Endothelial cell of umbilical vein (primary cell): Measurements from ENCODE around the gene FBXL22. TPM values are rescaled to one million over a fixed set of nuclear protein-coding genes. Genes with fewer than 3 reads are reported as not detected.

ENCODE experiments used
- BruUV-seq: library from RNA; stranded (reverse); fragments of 400-500 nt; replicated peaks from 2 replicates; lab custom pipeline; 2021; lab: Mats Ljungman, UMichigan
- CTCF ChIA-PET: fragments of 300-600, 350-600 bp; sonication (Branson Sonifier 250); formaldehyde crosslinking; loops from one replicate; lab custom pipeline; 2021; ENCODE audit warnings: antibody characterized with exemption, inconsistent platforms; lab: Charles Lee
- POLR2A ChIA-PET: fragments of 300-600, 350-600 bp; sonication (Branson Sonifier 250); formaldehyde crosslinking; loops from one replicate; lab custom pipeline; 2021; ENCODE audit warnings: antibody characterized with exemption, inconsistent platforms; lab: Charles Lee
- DNase-seq: peaks from one replicate; pipeline ENCODE4 v3.0.0-alpha.2; 2011; ENCODE audit warnings: low read depth, low spot score
- FAIRE-seq: peaks from 2 replicates; lab custom pipeline; 2011; peaks lifted over from hg19 to GRCh38; lab: Jason Lieb, UNC
- H2AFZ ChIP-seq: 2 replicates; pipeline ENCODE4 v1.6.0; 2012; ENCODE audit warnings: low read depth, low read length, control low read depth, inconsistent platforms
- H3K27ac ChIP-seq: 2 replicates; pipeline ENCODE4 v1.5.1; 2011; ENCODE audit warnings: low read depth, mild to moderate bottlenecking, control low read depth, low read length, moderate library complexity; ENCODE audit not compliant: insufficient read depth
- H3K27me3 ChIP-seq, 2 experiments: 2 replicates each; pipeline versions ENCODE4 v1.6.0 to v1.6.1; 2011; ENCODE audit warnings: low read length in 2 of 2, mixed read lengths in 1 of 2; ENCODE audit not compliant: control insufficient read depth in 2 of 2, insufficient read depth in 2 of 2
- H3K36me3 ChIP-seq, 2 experiments: 2 replicates in 1 of 2; 3 replicates in 1 of 2; pipeline ENCODE4 v1.5.1; 2011; ENCODE audit warnings: low read length in 2 of 2, mild to moderate bottlenecking in 1 of 2, moderate library complexity in 1 of 2; ENCODE audit not compliant: control insufficient read depth in 2 of 2, insufficient read depth in 2 of 2; ENCODE audit errors: extremely low read depth in 1 of 2
- H3K4me1 ChIP-seq: 3 replicates; pipeline ENCODE4 v1.5.1; 2011; ENCODE audit warnings: mild to moderate bottlenecking, low read length; ENCODE audit not compliant: control insufficient read depth, insufficient read depth; ENCODE audit errors: extremely low read depth
- H3K4me2 ChIP-seq: 2 replicates; pipeline ENCODE4 v1.6.1; 2011; ENCODE audit warnings: low read length, control low read depth, mixed read lengths; ENCODE audit not compliant: insufficient read depth
- H3K4me3 ChIP-seq, 3 experiments: fragments of 200-600 bp in 1 of 3; sonication (generic), shearing (Covaris generic) in 1 of 3; replicated peaks in 1 of 3; 2 replicates each; pipeline ENCODE4 v1.5.1; 2011 to 2016; ENCODE audit warnings: control low read depth in 3 of 3, low read length in 3 of 3, mild to moderate bottlenecking in 2 of 3, inconsistent platforms in 1 of 3, low read depth in 1 of 3, moderate library complexity in 1 of 3; ENCODE audit not compliant: insufficient read depth in 1 of 3
- H3K79me2 ChIP-seq: 2 replicates; pipeline ENCODE4 v1.6.0; 2012; ENCODE audit warnings: low read length, inconsistent platforms; ENCODE audit not compliant: control insufficient read depth, insufficient read depth
- H3K9ac ChIP-seq: replicated peaks from 2 replicates; pipeline ENCODE3; 2011; ENCODE audit warnings: low read length, control low read depth; ENCODE audit not compliant: insufficient read depth; ENCODE audit errors: extremely low read depth
- H3K9me1 ChIP-seq: replicated peaks from 3 replicates; pipeline ENCODE4 v1.6.0; 2011; ENCODE audit warnings: mild to moderate bottlenecking, low read length; ENCODE audit not compliant: control insufficient read depth, insufficient read depth; ENCODE audit errors: extremely low read depth
- H3K9me3 ChIP-seq: replicated peaks from 2 replicates; pipeline ENCODE4 v1.5.1; 2012; ENCODE audit warnings: low read length, inconsistent platforms; ENCODE audit not compliant: control insufficient read depth, insufficient read depth
- H4K20me1 ChIP-seq: replicated peaks from 2 replicates; pipeline ENCODE3; 2011; ENCODE audit warnings: mild to moderate bottlenecking, low read length; ENCODE audit not compliant: control insufficient read depth, insufficient read depth; ENCODE audit errors: extremely low read depth
- CTCF ChIP-seq, 2 donors: IDR thresholded peaks; 1 replicate in 1 of 2; 2 replicates in 1 of 2; pipeline ENCODE4 v1.5.1; 2011; ENCODE audit warnings: low read length in 2 of 2, mild to moderate bottlenecking in 2 of 2, moderate library complexity in 2 of 2, control low read depth in 1 of 2, inconsistent platforms in 1 of 2, low read depth in 1 of 2; ENCODE audit not compliant: insufficient read depth in 1 of 2; ENCODE audit errors: extremely low read depth in 1 of 2
- EZH2 ChIP-seq: IDR thresholded peaks from 2 replicates; pipeline ENCODE4 v1.6.1; 2012; ENCODE audit warnings: borderline replicate concordance, low read depth, mild to moderate bottlenecking, moderate library complexity, low read length, inconsistent platforms; ENCODE audit not compliant: severe bottlenecking
- FOS ChIP-seq: IDR thresholded peaks from 2 replicates; pipeline ENCODE4 v1.6.1; 2011; ENCODE audit warnings: mild to moderate bottlenecking, low read length, moderate library complexity, borderline replicate concordance; ENCODE audit not compliant: insufficient read depth
- GATA2 ChIP-seq: IDR thresholded peaks from 2 replicates; pipeline ENCODE4 v1.7.0; 2011; ENCODE audit warnings: low read depth, mild to moderate bottlenecking, moderate library complexity, mixed read lengths, low read length; ENCODE audit not compliant: insufficient read length, insufficient read depth
- JUN ChIP-seq: IDR thresholded peaks from 2 replicates; pipeline ENCODE4 v1.6.1; 2011; ENCODE audit warnings: borderline replicate concordance, low read depth; ENCODE audit not compliant: insufficient read length, insufficient read depth
- MAX ChIP-seq: IDR thresholded peaks from 2 replicates; pipeline ENCODE4 v1.6.1; 2011; ENCODE audit not compliant: insufficient read depth, insufficient read length
- MYC ChIP-seq: IDR thresholded peaks from one replicate; pipeline ENCODE4 v1.6.1; 2011; ENCODE audit warnings: mild to moderate bottlenecking, low read depth, low read length
- POLR2A ChIP-seq: IDR thresholded peaks from 2 replicates; pipeline ENCODE4 v1.6.1; 2012; ENCODE audit warnings: low read depth, mild to moderate bottlenecking, control low read depth, low read length
- POLR2AphosphoS5 ChIP-seq: IDR thresholded peaks from 2 replicates; pipeline ENCODE4 v1.6.1; 2012; ENCODE audit warnings: low read depth, mild to moderate bottlenecking, control low read depth, low read length, moderate library complexity; ENCODE audit not compliant: insufficient read depth
- dilution Hi-C: fragments of 300-500 bp; cut with MboI; formaldehyde crosslinking; loops from one replicate; pipeline ENCODE4 v1.15.0; 2019; ENCODE audit warnings: low sequenced_read_pairs; ENCODE audit not compliant: extremely low pct_ligation_motif_present
- intact Hi-C: fragments of 100-400 bp; cut with micrococcal nuclease; formaldehyde crosslinking; loops from one replicate; pipeline ENCODE4 v1.10.0; 2022
- polyA plus RNA-seq, 4 experiments: library from polyadenylated mRNA; depleted of rRNA in 3 of 4; stranded (reverse) in 3 of 4; unstranded in 1 of 4; fragments of >200 nt; gene quantifications; 2 replicates each; pipeline versions ENCODE4 v1.2.1 to v1.2.3, GENCODE V29; 2011 to 2012; ENCODE audit warnings: missing spikeins in 1 of 4
- total RNA-seq: library from RNA; stranded (reverse); gene quantifications from 2 replicates; pipeline ENCODE4 v1.2.3, GENCODE V29; 2021

FBXL22 gene
- total and polyA plus RNA-seq, 2 donors (not counting 3 experiments of a cell fraction or from before 2014, with no cell fraction given), result 0.06 TPM; not detected in 1

- POLR2A ChIA-PET, result no interaction called here
- no peak overlapping the region for H3K4me2 ChIP-seq
- no peaks in the 10 kb centered on the region for H3K79me2 ChIP-seq
- H3K9ac ChIP-seq, result no peak overlapping the region
- H3K4me3 ChIP-seq, result no peak overlapping the region
- CTCF ChIA-PET, result interaction anchor here (1.1 to 1.3 kb wide), 3 partner anchors 22 to 106 kb away, joined by 3 to 5 read pairs (median 3); no protein-coding TSS in a partner anchor
- no peaks in the 10 kb centered on the region for H3K9me3 ChIP-seq
- no peak overlapping the region for H3K27ac ChIP-seq
- H3K27me3 ChIP-seq, result no peaks in the 10 kb centered on the region
- H3K9me1 ChIP-seq, result no peaks in the 10 kb centered on the region
- no peak for TF ChIP-seq GATA2
- no peak for TF ChIP-seq EZH2
- no peak for TF ChIP-seq POLR2A
- TF ChIP-seq FOS, result no peak
- no peak for TF ChIP-seq MYC
- no peaks in the 10 kb centered on the region for H4K20me1 ChIP-seq
- intact Hi-C loops (no loop called here), dilution Hi-C loops (no loop called here)
- DNase-seq, result no peak
- H2AFZ ChIP-seq, result no peak overlapping the region
- BruUV-seq, result no TSS peak
- H3K4me1 ChIP-seq, result peaks cover 7% of the 10 kb centered on the region
- peaks cover 2 to 3% of the 10 kb centered on the region in 2 experiments for H3K36me3 ChIP-seq
- no peak for FAIRE-seq
These were observed 24.3 kb upstream of the FBXL22 start for GRCh38 chr15:63572749-63573464.

DNA sequence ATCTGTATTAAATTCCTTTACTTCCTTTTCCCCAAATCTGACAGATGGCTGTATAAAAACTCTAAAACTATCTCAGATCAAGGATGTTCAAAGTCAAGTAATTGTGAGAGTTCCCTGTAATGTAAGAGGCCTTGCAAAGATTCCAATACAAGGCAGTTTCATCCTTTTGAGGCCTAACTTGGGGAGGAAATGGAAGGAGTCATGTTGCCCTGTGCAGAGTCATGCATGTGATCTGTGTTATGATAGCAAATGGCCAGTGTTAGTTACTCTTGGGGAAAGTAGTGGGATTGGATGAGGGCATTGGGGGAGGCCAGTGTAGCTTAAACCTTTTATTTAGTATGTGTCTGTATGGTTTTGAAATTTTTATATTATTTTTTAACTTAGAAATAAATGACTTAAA, 23.7 kb upstream of the FBXL22 start:
- H3K9me3 ChIP-seq, result no peaks in the 10 kb centered on the region
- DNase-seq, result no peak
- peaks cover 2 to 3% of the 10 kb centered on the region in 2 experiments for H3K36me3 ChIP-seq
- no peaks in the 10 kb centered on the region for H3K27me3 ChIP-seq
- TF ChIP-seq FOS (no peak), POLR2AphosphoS5 (no peak), JUN (no peak), EZH2 (no peak), POLR2A (no peak), CTCF (IDR thresholded peaks at IDR 0.05; ENCODE audit: extremely low read depth in 1 of 2, insufficient read depth in 1 of 2, low read depth in 1 of 2, low read length in 2 of 2) (no peak), MAX (no peak), GATA2 (no peak), MYC (no peak)
- dilution Hi-C loops (no loop called here), intact Hi-C loops (no loop called here)
- no peak overlapping the region for H3K4me3 ChIP-seq
- ChIA-PET CTCF (interaction anchor here (1.3 kb wide), 2 partner anchors 23 to 86 kb away, joined by 3 to 5 read pairs; no protein-coding TSS in a partner anchor), POLR2A (no interaction called here)
- no peak overlapping the region for H3K4me2 ChIP-seq
- H2AFZ ChIP-seq, result no peak overlapping the region
- H3K27ac ChIP-seq, result no peak overlapping the region
- H3K4me1 ChIP-seq, result peaks cover 7% of the 10 kb centered on the region
- no peak for FAIRE-seq
- H3K79me2 ChIP-seq, result no peaks in the 10 kb centered on the region
- H3K9me1 ChIP-seq, result no peaks in the 10 kb centered on the region
- H3K9ac ChIP-seq, result no peak overlapping the region
- no TSS peak for BruUV-seq
- H4K20me1 ChIP-seq, result no peaks in the 10 kb centered on the region
